C4-2B (cell line): Measurements from ENCODE around the gene EPS8L1.

Source experiments
- CTCF ChIP-seq: fragments of 450-650 bp; conservative IDR thresholded peaks from 2 replicates; pipeline ENCODE4 v1.5.1; 2017; ENCODE audit warnings: mild to moderate bottlenecking
- ZFX ChIP-seq: fragments of 450-650 bp; IDR thresholded peaks from 2 replicates; pipeline ENCODE4 v1.6.1; 2017

DNA sequence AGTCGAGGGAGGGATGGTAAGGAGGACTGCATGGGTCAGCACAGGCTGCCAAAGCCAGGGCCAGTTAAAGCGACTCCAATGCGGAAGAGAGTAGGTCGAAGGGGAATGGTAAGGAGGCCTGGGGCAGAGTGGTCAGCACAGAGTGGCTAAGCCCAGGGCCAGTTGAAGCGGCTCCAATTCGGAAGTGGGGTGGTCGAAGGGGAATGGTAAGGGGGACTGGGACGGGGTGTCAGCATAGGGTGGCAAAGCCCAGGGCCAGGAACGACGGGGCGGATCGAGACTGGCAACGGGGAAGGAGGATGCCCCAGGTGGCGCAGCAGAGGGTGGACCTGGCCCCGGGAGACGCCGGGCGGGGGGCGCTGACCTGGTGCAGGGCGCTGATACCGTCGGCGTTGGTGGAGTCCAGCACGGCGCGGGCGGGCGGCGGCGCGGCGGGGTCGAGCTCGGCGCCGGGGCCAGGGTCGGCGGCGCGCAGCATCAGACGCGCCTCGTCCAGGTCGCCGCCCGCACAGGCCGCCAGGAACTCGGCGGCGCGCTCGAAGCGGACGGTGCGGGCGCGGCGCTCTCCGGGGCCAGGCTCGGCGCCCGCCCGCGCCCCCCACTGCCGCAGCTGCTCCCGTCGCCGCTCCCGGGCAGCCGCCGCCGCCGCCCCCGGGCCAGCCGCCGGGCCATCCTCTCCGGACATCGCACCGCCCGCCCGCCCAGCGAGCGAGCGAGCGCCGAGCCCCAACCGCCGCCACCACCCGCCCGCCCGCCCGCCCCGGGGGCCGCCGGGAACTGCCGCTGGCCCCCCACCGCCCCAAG is 41.4 kb downstream of the EPS8L1 start, which contains the start of gene PPP1R12C:
- TF ChIP-seq ZFX (0 out of 2 replicates have a peak, but pooled peaks have one; percentile 12), CTCF (no peak)
